T-helper 2 cell (primary cell): ENCODE measurements around the gene KATNAL1.

ENCODE experiments used
- DNase-seq, 5 experiments: peaks; one replicate each; pipeline versions ENCODE4 v3.0.0 to v3.0.0-alpha.2; 2012 to 2022
- total RNA-seq, 2 donors: gene quantifications; one replicate each; lab custom pipeline; 2026; lab: John Stamatoyannopoulos, UW

KATNAL1 gene
- 18.4 to 27.7 reads per million in 2 donors for total RNA-seq

DNA sequence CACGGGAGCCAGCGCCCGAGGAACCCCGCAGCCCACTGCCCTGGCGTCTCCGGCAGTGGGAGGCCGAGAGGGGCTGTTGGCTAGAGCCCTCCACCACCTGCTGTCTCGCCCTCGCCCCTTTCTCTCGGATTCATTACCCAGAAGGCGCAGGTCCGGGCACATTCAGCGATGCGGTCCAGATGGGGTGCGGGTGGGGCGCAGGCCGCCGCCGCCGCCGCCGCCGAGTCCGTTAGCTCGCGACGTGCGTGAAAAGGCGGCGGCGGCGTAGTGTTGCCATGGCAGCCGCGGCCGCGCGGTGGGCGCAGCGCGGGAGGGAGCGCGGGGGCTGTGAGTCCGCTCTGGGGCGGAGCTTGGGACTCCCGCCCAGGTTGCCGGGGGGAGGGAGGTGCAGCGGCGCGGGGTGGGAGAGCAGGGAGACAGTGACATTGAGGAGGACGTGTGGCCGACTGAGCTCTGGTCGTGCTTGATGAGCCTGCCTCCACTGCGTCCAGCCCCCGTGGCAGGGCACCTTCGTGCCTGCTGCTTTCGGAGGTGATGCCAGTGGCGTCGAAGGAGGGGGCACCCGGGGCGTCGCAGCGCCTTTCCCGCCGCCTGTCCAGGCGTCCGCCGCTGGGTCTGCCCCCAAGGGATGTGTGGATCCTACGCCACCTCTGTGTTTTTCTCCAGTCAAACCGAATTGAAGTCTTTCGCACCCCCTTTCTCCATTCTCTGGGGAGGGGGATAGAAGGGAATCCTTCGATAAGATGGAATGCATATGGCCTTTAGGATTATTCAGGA lies at the start of gene KATNAL1:
KATNAL1 (minus strand) TSS at position 358 of the 777 bp plus-strand sequence. CDS start 23,774 bp downstream, outside the sequence.
- DNase-seq, result peak; percentile 58 to 84 (median 69)

DNA sequence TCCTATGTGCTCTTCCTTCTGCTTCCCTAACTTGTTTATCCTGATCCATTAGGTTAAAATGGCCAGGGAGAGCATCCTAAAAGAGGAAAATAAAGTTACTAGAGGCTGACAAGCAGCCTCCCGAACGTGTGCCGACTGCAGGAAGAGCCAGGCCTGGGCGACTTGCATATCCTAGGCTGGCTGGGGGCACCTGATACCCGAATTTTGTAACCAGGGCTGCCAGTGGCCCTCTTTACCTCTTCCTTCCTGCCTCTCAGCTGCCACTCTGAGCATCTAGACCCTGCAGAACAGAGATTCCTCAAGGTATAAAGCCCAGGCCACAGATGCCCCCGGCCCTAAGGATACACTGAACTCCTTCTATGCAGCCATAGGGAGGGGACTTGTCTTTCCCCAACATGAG lies 48.5 kb upstream of the KATNAL1 start:
- DNase-seq, result no peak

DNA sequence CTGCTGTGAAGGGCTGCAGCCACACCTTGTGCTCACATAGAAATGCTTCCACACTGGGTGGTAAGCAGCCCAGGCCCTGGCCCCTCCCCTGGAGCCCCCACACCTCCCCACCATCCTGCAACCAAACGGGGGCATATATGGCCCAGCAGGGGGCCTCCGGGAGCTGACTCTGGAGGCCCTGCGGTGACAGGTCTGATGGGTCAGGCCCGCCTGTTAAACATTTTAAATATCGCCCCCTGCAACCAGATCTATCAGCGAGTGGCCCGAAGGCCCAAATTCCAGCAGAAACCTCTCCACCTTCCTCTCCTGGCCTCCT lies 48.0 kb upstream of the KATNAL1 start:
- no peak for DNase-seq

DNA sequence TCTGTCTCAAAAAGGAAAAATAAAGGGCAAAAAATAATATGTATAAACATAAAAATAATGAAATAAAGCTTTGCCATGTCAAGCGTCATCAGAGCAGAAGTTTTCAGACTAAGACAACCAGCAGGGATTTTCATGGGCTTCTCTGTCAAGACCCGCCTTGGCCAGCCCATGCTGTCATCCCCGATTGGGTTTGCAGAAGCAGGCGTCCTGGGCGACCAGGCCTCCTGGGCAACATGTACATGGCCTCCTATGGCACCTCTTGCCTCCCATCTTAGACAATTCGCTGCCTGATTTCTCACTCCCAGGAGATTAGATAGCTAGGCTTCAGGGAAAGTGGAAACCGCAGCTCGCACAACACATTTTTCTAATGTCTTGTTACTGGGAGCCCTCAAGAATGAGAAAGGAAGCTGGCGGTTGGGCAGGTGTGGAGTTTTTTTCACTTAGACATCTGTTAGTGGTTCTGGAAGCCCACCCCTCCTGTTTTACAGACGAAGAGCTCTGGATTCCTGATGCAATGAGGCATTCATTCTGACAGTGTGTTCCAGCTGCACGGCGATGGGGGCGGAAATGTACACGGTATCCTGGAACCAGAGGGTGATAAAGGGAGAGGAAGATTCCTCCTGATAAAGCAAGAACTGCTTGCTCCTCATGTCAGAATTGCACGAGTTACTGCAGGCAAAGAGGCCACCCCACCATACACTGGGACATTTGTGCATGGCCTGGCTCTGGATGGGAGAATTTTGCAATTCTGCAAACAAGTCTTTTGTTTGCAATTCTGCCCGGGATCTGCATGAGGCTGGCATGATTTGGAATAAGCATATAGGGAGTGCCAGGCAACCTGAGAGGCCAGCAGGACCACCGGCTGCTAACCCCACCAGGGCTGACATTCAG lies 47.4 kb upstream of the KATNAL1 start:
- DNase-seq, result no peak

DNA sequence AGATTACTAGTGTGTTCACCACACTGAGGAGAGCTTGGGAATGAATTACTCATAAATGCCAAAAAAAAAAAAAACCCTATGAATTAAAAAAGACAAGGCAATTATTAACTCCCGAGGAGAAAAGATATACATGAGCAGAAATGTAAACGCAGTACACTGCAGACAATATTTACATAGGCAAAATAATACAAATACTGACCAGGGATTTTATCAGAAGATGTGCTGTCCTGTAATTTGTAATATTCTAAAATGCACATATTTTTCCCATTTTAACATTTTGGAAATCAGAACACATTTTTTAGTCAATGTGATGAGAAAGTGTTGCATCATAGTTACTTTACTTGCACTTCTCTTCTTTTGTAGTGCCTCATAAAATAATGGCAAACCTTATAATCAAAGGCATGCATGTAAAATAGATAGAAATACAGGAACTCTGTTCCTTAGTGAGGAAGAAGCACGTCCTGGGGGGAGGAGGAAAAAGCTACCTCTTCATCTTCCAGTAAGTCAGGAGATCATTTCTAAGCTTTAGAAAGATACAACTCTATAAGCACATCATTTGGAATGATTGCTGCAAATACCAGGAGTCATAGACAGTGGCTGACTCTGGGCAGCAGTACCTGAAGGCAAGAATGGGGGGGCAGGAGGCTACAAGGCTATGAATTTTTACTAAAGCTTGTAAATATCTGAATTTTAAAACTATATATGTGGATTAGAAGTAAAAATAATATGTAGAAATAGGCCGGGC lies 46.3 kb upstream of the KATNAL1 start:
- no peak for DNase-seq

DNA sequence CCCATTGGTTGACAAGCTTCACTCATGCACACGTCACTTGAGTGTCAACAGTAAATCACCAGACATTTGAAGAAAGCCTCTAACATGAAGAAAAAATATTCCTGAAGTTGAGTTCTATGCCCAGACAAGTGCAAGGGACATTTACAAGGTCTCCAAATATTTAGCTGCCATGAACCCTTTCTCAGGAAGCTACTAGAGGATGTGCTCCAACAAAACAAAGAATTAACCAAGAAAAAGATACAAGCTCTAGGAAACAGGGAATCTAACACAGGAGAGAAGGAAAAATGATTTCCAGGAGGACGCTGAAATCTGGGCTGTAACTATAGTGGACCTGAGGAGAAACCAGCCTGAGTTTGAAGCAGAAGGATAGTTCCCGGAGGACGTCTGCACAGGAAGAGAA lies 45.7 kb upstream of the KATNAL1 start:
- DNase-seq, result no peak

DNA sequence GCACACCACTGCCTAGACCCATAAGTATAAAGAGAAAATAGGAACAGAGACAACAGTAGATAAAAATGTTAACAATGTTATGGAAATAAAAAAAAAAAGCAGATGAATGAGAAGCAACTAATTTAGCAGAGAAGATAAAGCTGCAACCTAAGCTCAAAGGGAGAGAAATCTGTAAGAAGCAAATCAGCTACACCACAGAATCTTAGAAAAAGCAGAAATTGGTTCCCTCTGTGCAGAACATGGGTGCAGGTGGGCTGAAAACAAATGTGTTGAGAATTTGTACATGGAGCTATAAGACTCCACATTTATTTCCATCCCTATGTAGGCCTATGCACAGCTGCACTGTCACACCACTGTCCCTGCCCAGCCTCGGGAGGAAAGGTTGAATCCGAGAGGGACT lies 44.8 kb upstream of the KATNAL1 start:
- no peak for DNase-seq

DNA sequence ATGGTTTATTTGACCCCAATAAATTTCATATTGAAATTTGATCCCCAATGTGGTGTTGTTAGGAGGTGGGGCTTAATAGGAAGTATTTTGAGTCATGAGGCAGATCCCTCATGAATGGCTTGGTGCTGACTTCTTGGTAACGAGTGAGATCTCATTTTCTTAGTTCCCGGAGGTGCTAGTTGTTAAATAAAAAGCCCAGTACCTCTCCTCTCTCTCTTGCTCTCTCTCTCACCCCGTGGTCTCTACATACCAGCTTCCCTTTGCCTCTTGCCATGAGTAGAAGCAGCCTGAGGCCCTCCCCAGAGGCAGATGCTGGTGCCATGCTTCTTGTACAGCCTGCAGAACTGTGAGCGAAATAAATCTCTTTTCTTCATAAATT lies 39.4 kb upstream of the KATNAL1 start:
- DNase-seq, result peak in 1 of 5 experiments; percentile 58

DNA sequence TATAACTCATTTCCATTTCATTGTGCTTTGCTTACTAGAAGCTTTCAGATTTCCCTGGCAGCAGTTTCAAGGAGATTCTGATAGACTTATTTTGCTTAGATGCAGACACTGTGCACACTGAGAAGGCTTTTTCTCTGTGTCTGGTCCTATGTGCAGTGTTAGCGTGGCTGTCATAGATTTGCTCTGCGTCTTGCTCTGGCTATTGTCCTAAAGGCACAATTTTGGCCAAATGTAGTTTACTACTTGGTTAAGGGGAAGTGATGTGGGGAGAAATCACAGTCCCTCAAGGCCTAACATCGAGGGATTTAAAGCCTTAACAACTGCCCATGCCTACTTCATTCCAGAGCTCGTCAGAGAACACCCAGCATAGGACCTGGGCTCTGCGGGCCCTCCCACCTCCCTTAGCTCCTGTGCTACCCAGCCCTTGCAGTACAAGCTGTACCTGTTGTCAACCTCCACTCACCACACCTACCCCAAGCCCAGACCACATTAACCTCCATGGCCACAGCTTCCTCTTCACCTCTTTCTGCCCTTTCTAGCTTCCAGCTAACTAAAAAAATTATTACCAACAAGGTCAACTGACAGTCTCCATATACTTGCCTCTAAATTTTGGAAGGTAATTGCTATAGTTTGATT lies 38.9 kb upstream of the KATNAL1 start:
- DNase-seq, result peak in 3 of 5 experiments; percentile 31 to 88 (median 78)

DNA sequence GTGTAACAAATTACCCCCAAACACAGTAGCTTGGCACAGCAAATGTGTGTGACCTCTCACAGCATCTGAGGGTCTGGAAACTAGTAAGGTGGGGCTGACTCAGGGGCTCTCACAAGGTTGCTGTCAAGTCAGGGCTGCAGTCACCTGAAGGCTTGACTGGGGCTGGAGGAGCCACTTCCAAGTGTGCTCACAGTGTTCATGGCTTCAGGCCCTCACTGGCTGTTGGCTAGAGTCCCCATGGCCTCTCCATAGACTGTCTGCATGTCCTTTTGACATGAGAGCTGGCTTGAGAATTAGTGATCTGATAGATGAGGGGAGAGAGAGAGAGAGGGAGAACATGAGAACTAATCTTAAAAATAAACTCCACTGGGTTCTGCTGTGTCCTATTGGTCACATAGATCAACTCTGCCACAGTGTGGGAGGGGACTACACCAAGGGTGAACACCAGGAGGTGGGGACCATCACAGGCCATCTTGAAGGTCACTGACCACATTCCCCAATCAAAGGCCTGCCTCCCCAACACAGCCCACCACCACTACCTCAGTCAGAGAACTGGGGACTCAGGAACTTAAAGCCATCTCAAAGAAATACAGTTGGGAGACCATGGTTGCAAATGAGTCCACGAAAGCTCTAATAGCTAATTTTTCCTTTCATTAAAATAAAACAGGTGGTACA lies 38.2 kb upstream of the KATNAL1 start:
- no peak for DNase-seq

DNA sequence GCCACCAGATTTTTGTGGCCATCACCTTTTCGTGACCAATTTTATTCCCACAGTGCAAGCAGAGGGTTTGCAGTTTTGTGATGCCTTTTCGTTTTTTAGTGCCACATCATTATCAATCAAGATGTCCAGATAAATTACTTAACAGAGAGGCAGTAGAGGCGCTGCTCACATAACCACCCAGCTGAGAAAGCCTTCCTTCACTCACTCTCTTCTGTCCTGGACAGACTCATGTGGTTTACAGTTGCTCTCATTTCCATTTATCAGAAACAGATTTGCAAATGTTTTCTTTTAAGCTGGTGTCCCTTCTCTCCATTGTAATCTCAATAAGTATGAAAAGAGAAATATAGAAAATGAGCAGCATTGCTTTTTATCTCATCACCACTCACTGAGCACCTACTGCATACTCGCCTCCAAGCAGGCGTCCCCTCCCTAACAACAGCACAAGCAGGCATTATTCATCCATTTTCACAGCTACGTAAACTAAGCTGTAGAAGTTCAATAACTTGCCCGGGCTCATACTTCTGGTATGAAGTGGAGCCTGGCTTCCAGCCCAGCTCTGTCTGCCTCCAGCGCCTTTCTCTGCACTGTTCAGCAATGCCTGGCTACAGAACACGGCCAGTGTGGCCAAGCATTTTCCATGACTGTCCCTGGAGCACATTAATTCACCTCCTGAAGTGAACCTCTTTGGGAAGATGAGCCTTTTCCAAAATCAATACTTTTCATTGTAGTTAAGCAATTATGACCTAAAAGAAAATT lies 34.6 kb upstream of the KATNAL1 start:
- DNase-seq, result no peak

DNA sequence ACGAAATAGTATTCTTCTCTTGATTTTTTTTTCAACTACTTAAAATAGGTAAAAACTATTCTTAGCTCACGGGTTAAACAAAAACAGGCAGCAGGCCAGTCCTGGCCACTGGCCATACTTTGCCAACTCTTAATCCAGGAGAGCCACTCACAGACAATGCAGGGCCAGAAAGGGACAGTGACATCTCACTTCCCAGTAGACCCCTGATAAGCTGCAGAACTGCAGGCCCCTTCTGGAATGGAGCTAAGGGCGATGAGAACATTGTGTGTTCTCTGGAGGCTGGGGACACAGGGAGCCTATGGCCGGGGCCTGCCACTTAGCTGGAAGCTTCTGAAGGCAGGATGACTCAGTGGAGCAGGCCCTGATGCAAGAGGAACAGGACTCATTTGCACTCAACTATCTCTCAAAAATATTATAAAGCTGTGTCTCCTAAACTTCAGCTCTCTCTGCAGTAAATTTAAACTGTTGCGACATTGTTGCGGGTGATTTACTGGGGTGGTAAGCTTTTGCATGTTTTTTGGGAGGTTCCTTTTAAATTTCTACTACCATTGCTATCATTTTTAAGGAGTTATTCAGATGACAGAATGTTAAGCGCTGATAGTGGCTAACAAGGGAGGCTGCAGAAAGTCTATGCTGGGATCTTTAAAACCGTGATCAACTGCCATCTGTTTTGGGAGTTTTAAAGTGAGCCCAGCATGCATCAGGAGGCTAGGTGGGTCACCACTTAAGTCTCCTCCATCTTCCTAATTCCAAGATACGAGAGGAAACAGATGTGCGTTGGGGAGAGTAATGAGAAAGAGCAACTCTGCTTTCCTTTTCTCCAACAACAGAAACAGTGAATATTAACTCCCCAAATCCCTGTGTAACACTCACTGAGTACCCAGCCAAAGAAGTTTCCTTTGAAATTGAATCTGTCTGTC lies 33.2 kb upstream of the KATNAL1 start:
- no peak for DNase-seq

DNA sequence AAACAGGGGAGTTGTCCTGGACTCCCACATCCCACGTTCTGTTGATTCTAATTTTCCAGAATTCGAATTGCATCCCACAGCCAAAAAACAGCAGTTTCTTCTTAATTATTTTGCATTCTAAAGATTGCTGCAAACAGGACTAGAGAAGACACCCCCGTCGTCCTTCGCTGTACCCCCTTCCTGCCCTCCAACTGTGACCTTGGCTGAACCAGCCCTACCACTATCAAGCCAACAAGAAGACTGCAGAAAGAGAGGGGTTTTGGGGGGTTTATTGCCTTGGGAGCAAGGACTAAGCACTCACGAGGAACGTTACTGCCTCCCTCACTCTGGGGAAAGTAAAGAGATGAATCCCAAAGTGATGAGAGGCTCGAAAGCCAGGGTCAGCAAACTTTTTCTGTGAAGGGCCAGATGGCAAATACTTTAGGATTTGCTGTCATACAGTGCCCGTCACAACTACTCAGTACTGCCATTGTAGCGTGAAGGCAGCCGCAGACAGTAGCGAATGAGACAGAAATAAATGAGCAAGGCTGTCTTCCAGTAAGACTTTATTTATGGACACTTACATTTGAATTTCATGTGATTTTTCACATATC lies 32.5 kb upstream of the KATNAL1 start:
- DNase-seq, result no peak

DNA sequence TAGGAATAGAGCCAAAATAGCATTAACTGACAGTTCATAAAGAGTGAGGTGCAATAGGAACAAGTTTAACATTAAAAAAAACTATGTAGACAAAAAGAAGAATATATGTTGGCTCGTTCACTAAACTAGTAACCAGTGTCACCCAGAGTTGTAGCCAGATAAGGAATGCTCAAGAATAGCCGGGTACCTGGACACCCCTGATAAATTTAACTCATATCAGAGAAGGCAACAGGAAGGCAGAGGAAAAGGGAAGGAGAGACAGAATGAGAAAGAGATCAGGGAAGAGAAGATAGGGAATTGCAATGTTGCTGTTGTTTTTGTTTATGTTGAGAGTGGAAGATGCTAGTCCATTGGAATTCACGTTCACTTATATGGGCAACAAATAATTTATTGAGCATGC lies 31.6 kb upstream of the KATNAL1 start:
- DNase-seq, result no peak

DNA sequence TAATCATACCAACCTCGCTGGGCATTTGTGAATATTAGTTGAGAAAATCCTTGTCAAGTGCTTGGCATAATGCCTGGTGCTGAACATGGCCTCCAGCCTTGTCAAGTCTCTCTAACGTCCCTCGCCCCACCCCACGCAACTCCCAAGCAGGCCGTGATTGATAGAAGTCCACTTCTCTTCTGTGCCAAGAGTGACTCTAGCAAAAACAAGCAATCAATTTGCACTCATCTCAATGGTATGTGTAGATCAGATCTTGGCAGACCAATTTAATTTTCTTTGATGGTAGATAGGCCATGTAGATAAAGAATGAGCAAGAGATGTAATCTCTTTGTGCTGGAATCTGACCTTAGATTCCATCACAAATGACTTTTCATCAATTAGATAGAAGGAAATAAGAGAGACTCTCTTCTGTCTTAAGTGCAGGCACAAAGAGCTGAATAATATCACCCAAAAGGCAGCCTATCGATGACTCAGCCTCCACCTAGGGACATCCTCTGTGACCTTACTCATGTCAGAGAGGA lies 31.0 kb upstream of the KATNAL1 start:
- DNase-seq, result no peak

DNA sequence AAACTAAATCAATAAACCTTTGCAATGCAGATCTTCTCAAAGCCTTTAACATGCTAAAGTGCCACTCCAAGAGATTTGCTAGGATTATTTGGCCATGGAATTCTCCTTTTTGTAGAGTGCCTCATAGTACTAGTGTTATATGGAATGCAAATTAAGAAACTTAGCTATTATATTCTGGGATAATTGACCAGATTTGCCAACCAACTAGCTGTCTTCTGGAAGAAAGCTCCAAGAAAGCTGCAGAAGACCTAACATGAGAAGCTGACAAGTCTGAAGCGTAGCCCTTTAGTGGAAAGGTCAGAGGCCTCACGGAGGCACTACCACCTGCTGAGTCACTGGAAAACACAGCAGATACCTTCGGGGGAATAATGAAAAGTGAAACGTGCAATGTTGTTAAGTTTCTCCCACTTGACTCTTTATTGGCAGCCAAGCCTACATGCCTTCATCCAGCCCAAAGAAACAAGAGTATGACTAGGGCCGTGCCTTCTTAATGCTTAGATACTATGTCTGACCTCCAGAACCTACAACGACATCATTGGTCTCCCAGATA lies 29.8 kb upstream of the KATNAL1 start:
- no peak for DNase-seq

DNA sequence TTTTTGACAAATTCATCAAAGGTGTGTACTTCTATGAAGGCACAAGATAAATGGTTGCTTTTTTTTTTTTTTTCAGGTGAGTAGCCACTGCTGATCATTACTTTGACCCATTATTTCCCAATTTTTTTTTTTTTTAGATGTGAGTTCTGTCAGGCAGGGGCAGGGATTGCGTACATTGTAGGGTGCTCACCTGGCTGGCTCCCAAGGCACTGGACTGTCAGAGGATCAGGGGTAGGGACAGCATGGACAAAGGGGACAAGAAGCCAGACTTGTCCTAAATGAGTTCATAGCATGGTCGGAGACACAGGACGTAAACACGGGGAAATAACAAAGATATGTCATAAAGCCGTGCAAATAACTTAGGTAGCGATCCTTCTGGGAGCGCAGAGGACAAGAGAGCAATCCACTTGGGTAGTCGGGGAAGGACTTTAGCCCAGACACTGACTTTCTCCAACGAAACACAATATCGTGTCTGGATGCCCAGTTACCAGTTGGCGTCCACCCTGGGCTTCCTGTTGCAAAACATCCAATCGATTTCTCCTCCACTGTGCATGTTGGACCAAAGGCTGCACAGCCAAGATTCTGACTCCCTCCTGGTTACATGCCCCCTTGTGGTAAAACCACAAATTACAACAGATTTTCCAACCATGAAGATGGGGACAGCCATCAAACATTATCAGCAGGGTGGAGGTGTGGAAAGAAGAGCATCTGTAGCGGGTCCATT lies 27.5 kb upstream of the KATNAL1 start:
- peak in 2 of 5 experiments; percentile 8 to 49 for DNase-seq

DNA sequence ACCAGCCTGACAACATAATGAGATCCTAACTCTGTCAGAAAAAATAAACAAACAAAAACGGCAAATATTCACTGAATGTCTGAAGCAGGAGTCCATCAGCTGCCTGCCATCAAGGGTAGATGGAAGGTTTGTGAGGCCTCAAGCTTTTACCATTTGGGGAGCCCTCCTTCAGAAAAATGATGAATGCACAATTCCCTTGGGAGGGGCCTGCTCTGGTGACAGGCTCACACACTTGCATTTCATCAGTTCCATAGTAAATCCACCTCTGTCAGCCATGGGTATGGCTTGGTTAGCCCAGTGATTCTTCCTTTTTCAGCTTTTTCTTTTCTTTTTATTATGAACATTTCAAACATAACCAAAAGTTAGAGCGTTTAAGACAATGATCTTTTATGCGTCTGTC lies 26.3 kb upstream of the KATNAL1 start:
- DNase-seq, result no peak
